ENCODE results near the gene ARMC9. TPM values are rescaled to one million over a fixed set of nuclear protein-coding genes. Genes with fewer than 3 reads are reported as not detected.
"Not testable (repeated sequence)": the region's sequence is repeated elsewhere in the genome, so short reads cannot be mapped to it uniquely, and the experiment has no call there.

Gene ARMC9, protein sequence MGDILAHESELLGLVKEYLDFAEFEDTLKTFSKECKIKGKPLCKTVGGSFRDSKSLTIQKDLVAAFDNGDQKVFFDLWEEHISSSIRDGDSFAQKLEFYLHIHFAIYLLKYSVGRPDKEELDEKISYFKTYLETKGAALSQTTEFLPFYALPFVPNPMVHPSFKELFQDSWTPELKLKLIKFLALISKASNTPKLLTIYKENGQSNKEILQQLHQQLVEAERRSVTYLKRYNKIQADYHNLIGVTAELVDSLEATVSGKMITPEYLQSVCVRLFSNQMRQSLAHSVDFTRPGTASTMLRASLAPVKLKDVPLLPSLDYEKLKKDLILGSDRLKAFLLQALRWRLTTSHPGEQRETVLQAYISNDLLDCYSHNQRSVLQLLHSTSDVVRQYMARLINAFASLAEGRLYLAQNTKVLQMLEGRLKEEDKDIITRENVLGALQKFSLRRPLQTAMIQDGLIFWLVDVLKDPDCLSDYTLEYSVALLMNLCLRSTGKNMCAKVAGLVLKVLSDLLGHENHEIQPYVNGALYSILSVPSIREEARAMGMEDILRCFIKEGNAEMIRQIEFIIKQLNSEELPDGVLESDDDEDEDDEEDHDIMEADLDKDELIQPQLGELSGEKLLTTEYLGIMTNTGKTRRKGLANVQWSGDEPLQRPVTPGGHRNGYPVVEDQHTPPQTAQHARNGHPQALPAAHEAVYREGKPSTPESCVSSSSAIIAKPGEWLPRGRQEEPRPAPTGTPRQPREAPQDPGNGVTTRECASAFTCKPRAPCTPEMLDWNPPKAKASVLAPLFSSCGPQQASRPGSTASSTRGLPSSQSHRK
- total RNA-seq: 11.9 TPM

DNA sequence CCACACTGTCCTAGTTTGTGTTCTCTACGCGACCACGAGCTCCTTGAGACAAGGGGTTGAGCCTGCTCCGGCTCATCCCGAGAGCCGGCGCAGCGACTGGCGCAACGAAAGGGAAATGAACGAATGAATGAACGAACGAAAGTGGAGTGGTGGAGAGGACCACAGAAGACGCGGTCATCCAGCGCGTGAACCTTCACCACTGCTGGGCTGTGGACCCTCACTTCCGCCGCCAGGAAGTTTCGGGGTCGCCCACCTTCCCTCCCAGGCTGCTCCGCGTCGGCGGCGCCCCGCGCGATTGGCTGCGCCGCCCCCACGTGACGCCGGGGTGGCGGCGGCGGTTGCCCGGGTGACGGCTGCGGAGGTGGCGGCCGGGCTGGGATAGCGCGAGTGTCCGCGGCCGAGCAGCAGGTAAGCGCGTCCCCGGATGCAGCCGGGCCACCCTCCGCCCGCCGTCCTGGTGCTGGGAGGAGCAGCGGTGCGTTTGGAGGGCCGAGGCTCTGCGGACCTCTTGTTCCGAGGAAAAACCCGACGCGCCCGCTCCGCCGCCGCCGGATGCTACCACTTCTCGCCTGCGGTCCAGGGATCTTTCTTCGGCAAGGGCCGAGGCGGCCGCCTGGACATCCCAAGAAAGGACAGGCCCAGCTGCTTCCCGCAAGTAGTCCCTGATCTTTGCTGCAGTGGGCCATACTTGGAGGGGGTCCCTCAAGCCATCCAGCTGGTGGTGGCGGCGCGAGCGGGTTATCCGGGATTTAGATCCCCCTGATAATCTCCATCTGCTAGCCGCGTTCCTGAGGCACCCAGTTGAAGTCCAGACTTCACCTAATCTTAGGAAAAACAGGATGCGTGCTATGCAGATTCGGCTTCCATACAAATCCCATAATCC lies at the start of gene ARMC9:
Gene ARMC9 (plus strand): TSS at position 341 of the 883 bp plus-strand sequence. CDS start 7,608 bp downstream, outside the sequence.
- DNase-seq: peak; percentile 88

- DNase-seq: no peak
These were observed 45.5 kb upstream of the ARMC9 start for GRCh38 chr2:231152800-231153557.

DNA sequence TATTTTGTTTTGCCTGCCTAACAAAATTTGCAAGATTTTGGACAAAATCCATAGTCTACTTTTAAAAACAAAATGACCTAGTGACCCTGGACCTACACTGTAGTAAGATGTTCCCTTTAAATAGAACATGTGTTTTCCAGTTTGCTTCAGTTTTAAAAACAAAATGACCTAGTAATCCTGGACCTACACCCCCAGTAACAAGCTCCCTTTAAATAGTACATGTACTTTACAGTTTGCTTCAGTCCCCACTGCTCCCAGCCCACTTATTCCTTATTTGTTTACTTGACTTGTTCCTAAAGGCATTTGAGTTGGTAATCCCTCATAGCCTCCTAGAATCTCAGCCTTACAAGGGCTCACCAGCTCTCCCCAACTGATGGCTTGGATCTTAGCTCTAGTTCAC lies 39.1 kb upstream of the ARMC9 start:
- DNase-seq: no peak

- DNase-seq: no peak
These were observed 37.7 kb upstream of the ARMC9 start for GRCh38 chr2:231160701-231161100.

- no peak for DNase-seq
These were observed 37.1 kb upstream of the ARMC9 start for GRCh38 chr2:231161252-231161839.

- DNase-seq: no peak
These were observed 36.5 kb upstream of the ARMC9 start for GRCh38 chr2:231161877-231162329.

DNA sequence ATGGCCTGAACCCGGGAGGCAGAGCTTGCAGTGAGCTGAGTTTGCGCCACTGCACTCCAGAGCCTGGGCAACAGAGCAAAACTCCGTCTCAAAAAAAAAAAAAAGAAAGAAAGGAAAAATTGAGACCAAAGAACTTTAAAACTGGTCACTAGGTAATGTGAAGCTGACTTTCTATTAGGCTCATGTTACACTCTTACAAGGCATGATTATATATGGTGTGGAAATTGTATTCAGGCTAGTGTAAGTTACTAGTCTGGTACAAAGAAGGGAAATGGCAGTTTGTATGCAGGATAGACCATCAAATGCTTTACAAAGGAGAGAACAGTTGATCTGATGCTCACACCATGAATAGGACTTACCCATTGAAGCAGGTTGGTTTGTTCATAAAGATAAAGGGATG lies 35.4 kb upstream of the ARMC9 start:
- no peak for DNase-seq

GRCh38 chr2:231163414-231164095 lies 34.9 kb upstream of the ARMC9 start:
- no peak for DNase-seq

DNA sequence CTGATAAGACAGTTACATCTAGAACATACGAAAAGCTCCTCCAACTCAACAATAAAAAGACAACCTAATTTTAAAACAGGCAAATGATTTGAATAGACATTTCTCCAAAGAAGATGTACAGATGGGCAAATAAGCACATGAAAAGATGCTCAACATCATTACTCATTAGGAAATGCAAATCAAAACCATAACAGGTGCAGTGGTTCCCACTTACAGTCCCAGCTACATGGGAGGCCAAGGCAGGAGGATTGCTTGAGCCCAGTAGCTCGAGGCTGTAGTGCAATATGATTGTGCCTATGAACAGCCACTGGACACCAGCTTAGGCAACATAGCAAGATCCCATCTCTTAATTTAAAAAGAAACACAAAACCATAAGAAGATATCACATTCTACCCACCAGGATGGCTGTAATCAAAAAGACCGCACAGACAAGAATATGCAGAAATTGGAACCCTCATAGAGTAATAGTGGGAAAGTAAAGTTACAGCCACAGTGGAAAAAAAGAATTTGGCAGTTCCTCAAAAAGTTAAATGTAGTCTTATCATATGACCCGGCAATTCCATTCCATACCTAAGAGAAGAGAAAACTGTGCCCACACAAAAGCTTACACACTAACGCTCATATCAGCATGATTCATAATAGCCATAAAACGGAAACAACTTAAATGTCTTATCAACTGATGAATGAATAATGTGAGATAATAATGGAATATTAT lies 30.5 kb upstream of the ARMC9 start:
- no peak for DNase-seq

- no peak for DNase-seq
These were observed 29.8 kb upstream of the ARMC9 start for GRCh38 chr2:231168460-231169139.

- peak; percentile 47 for DNase-seq
These were observed 28.9 kb upstream of the ARMC9 start for GRCh38 chr2:231169488-231169887.

- peak; percentile 25 for DNase-seq
These were observed 28.4 kb upstream of the ARMC9 start for GRCh38 chr2:231170055-231170454.

DNA sequence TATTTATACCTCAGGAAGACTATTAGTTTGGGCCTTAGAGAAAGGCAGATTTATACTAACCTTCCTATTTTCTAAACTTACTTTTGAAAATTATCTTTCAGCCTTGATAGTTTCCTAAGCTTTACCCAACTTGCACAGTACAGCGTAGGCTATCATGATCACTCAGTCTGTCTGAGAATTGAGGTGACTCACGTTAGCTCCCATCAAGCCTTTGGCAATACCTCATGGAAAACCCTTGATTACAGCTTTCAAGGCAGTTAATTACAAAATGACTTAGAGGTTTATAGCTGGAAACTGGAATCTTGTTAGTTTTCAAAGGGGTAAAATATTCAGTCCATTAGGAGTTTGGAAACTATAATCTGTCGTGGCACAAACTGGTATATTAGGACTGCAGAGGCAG lies 26.4 kb upstream of the ARMC9 start:
- no peak for DNase-seq

DNA sequence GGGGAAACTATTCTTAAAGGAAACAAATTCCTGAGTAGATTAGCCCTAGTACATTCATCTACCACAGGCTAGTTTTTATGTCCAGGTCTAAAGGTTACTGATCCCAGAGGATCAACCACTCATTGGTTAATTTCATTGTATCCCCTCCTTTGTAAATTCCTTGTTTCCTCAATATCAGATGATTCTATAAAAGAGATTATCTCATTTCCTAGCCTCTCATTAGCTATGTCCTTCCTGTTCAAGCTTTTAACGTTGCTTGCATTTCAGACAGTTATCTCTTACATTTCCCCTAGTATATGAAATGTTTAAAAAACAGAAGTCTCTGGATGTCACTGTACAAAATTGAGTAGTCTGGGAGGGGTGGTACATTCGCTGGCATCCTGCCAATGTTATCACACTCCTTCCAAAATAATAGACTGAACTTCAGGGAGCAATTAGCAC lies 24.2 kb upstream of the ARMC9 start:
- no peak for DNase-seq

GRCh38 chr2:231176066-231176465 lies 22.4 kb upstream of the ARMC9 start:
- DNase-seq: no peak

DNA sequence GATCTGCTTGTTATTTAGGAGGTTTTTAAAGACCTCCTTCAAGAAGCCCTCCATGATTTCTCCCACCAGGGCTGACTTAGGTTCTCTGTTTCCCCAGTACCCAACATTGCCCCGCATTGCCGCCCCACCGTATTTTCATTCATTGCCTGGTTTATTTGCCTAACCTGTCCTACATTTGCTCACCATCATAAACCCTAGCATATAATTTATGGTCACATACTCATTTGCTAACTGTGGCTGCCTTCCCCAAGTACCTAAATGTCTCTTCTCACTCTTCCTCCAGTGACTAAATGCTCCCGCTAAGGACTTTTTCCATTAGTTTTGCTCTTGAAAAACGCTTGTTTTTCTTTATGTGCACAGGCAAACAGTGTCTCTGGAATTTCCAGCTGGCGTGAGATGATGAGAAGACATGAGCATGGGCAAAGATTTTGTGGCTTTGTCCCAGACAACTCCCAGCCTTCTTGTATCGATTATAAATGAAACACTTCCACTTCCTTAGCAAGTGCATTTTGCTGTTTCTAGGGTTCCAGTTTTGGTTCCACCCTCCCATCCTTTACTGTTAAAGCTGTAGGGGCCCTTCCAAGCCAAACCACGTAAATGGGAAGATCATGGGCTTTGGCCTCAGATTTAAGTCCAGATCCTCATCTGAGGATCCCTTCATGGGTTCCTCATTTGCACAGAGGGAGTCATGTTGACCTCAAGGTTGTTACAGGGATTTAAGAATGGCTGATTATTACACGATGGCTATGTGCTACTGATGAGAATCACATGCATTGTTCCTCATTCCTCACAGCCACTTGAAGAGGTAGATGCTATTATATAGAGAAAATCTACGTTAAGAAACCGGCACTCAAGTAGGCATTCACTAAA lies 21.0 kb upstream of the ARMC9 start:
- no peak for DNase-seq

DNA sequence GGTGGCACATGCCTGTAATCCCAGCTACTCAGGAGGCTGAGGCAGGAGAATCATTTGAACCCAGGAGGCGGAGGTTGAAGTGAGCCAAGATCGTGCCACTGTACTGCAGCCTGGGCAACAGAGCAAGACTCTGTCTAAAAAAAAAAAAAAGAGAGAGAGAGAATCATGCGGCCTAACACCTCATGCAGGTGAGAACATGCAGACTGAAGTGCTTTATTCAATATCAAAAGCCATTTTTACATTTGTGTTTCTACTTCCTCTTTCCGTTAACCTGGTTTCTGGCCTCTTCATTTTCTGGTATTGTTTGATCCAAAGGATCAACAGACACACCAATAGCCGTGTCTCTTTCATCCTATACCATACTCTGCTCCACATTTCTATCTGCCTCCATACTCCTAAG lies 19.6 kb upstream of the ARMC9 start:
- not testable (repeated sequence) for DNase-seq

GRCh38 chr2:231181860-231182512 lies 16.4 kb upstream of the ARMC9 start:
- no peak for DNase-seq
